ENCODE results near the gene THOC5.
"Not testable (repeated sequence)": the region's sequence is repeated elsewhere in the genome, so short reads cannot be mapped to it uniquely, and the experiment has no call there.

Gene THOC5

GRCh38 chr22:29553351-29554224, at the start of gene THOC5:
THOC5 (minus strand) TSS chr22:29553757; CDS start chr22:29549147, 4,610 bp downstream.
- peak; percentile 94 for DNase-seq

DNA sequence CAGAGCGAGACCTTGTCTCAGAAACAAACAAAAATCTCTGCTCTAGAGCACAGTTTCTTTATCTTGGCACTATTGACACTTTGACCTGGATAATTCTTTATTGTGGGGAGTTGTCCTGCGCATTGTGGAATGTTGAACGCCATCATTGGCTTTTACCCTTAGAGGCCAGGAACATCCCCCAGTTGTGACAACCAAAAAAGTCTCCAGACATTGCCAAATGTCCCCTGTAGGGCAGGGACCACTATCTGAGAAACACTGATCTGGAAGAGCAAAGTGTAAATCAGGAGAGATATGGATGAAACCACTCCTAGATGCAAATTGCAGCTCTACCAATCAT, 45.1 kb upstream of the THOC5 start:
- DNase-seq, result no peak

GRCh38 chr22:29597871-29598683, 44.5 kb upstream of the THOC5 start:
- not testable (repeated sequence) for DNase-seq

DNA sequence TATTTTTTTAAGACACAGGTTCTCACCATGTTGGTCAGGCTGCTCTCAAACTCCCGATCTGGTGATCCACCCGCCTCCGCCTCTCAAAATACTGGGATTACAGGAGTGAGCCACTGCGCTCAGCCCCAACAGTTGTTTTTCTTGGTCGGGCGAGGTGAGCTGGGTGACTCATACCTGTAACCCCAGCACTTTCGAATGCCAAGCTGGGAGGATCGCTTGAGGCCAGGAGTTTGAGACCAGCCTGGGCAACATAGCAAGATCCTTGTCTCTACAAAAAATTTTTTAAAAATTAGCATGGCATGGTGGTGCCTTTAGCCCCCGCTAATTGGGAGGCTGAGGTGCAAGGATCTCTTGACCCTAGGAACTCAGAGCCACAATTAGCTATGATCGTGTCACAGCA, 42.9 kb upstream of the THOC5 start:
- DNase-seq, result no peak

- not testable (repeated sequence) for DNase-seq
These were observed 40.9 kb upstream of the THOC5 start for GRCh38 chr22:29594447-29594846.

- DNase-seq, result no peak
These were observed 40.4 kb upstream of the THOC5 start for GRCh38 chr22:29593923-29594322.

DNA sequence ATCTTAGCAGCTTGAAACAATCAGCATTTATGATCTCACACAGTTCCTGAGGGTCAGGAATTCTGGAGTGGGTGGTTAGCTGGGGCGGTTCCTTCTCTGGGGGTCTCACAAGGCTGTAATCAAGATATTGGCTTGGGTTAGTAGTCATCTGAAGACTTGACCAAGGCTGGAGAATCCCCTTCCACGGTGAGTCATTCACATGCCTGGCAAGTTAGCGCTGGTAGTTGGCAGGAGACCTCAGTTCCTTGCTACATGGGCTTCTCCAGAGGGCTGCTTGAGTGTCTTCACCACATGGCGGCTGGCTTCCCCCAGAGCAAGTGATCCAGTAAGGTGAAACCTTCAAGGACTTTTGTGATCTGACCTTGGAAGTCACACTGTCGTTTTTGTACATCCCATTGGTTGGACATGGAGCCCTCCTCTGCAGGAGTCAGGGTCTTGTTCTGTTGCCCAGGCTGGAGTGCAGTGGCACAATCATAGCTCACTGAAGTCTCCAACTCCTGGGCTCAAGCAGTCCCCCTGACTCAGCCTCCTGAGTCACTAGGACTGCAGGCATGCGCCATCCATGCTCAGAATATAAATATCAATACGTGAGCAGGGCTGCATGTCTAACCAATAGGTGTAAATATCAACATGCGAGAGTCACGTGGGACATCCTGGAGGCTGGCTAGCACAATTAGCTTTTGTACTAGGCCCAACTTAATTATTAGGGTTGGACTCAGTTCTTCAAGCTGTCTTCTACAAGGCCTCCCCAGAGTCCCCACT, 34.6 kb upstream of the THOC5 start:
- no peak for DNase-seq

GRCh38 chr22:29586193-29586705, 32.7 kb upstream of the THOC5 start:
- DNase-seq, result not testable (repeated sequence)

- no peak for DNase-seq
These were observed 31.4 kb upstream of the THOC5 start for GRCh38 chr22:29584975-29585374.

DNA sequence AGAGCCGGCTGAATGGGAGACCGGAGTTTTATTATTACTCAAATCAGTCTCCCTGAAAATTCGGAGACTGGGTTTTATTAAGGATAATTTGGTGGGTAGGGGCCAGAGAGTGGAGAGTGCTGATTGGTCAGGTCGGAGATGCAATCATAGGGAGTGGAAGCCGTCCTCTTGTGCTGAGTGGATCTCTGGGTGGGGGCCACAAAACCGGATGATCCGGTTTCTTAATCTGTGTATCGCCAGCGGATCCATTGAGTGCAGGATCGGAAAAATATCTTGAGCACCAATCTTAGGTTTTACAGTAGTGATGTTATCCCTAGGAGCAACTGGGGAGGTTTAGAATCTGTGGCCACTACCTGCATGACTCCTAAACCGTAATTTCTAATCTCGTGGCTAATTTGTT, 28.2 kb upstream of the THOC5 start:
- no peak for DNase-seq

DNA sequence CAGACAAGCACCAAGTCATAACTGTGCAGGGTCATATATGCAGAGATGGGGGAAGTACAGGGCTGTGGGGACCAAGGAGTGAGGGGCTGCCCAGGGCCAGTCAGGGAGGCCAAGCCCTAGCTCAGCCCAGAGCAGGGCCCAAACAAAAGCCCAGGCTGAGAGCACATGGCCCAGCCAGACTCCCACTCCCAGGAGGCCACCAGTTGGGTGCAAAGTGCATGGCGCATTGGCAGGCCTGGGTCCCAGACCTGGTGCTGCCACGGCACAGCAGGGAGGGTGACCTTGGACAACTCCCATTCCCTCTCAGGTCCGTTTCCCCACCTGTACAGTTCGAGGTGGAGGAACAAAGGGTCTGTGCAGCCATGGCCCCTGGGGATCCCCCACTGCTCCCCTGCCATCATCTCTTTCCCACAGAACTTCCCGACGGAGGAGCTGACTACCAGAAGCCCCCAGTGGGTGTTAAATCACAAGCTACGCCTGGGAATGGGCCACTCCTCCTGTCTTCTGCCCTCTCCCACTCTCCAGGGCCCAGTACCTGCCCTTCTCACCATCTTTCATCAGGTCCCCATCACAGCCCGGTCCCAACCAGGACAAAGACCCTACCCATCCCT, 26.7 kb upstream of the THOC5 start:
- peak; percentile 70 for DNase-seq

DNA sequence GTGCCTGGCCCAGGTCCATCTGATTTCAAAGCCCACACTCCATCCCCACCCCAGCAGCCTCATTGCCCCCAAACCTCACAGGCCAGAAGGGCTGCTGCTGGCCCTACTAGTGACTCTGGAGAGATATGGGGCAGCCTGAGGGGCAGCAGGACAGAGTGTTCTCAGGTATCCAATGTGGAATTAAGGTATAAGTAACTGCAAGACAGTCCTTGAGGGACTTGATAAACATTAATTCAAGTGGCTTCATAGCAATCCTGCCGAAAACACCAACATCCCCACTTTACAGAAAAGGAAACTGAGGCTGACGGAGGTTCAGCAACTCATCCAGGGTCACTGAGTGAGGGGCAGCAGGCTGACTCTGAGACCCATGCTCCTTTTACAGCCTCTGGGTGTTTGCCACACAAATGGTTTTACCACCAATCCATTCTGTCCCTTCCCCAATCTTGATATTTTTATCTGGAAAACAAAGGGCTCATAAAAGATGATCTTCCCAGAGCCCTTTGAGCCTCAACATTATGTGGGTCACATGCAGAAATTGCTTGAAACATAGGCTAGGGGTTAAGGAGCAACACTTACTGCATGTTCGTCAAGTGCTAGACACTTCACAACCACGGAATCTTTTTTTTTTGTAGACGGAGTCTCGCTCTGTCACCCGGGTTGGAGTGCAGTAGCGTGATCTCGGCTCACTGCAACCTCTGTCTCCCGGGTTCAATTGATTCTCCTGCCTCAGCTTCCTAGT, 25.1 kb upstream of the THOC5 start:
- no peak for DNase-seq

DNA sequence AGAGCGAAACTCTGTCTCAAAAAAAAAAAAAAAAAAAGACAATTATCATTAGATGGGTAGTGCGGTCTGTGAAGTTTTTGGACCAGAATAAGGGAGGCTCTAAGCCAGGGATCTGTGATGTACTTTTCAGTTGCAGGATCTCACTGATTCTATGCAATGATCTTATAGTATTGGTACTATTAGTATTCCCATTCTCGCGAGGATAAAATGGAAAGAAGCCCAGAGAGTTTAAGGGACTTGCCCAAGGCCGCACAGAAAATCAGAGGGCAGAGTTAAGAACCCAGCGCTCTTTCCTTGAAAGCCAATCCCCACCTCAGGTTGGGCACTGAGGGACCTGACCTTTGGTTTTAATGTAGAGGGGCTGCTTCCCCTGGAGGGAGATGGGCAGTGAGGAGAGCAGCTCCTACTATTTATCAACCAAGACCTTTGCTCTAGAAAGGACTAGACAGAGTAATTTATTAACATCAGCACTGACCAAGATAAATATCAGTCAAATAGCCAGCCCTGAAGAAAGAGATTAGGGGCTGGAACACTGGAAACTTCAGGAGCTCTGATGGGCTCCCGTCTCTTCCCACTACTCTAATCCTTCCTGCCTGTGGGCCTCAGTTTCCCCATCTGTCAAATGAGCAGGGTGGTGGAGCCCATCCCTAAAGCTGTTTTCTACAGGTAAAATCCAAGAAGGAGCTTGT, 21.3 kb upstream of the THOC5 start:
- DNase-seq, result no peak

DNA sequence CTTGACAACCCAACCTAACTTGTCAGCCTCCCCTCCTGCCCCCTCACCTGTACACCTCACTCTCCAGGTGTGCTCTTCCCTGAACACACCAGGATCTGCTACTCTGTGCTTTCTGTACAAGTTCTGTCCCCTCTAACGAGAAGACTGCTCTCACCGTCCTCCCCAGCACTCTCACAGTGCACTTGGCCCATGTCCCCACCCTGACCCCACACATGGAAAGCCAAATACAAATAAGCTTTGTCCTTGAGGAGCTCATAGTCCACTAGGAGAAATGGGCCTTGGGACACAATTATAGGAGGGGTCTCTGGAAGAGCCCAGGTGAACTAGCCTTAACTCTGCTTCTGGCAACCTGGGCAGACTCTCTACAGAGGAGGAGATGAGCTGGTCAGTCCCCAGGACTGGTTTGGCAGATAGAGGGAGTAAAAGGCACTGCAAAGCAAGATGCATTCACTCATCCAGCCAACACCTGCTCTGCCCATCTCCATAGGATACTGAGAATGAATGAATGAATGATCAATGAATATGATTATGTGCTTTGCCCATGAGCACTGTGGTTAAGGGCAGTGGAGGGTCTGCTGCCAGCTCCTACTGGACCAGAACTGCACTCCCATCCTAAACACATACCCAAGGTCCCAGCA, 17.5 kb upstream of the THOC5 start:
- DNase-seq, result no peak

GRCh38 chr22:29570456-29570855, 16.9 kb upstream of the THOC5 start:
- no peak for DNase-seq

DNA sequence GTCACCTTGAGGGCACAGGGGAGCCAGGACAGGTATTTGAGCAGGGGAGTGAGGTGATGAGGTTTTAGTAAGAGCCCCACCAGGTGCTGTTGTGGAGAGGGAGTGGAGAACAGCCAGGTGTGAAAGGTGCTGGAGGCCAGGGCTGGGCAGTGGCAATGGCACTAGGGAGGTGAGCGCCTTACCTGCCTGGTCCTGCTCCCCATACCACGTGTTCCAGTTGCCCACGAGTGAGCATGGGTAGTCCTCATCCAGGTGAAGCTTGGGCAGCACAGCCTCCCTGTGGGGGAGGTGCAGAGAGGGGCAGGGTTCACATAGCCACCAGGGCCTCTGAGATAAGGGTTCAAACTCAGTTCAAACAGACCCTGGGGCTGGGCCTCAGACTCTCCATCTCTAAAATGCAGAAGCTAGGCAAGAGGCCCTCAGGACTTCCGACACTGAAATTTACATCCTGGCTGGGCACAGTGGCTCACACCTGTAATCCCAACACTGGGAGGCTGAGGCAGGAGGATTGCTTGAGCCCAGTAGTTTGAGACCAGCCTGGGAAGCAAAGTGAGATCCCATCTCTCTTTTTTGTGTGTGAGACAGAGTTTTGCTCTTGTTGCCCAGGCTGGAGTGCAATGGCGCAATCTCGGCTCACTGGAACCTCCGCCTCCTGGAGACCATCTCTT, 15.6 kb upstream of the THOC5 start:
- no peak for DNase-seq

DNA sequence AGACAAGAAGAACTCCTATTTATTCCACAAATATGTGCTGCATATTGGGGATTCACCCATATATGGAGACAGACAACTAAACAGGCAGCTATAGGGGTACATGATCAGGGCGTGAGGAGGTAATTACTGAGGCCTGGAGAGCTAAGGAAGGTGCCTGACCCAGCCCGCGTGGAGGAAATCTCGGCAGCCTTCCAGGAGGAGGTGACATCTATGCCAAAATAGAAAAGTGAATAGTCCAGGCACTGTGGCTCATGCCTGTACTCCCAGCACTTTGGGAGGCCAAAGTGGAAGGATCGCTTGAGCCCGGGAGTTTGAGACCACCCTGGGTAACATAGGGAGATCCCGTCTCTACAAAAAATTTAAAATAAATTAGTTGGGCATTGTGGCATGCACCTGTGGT, 13.8 kb upstream of the THOC5 start:
- DNase-seq, result no peak

DNA sequence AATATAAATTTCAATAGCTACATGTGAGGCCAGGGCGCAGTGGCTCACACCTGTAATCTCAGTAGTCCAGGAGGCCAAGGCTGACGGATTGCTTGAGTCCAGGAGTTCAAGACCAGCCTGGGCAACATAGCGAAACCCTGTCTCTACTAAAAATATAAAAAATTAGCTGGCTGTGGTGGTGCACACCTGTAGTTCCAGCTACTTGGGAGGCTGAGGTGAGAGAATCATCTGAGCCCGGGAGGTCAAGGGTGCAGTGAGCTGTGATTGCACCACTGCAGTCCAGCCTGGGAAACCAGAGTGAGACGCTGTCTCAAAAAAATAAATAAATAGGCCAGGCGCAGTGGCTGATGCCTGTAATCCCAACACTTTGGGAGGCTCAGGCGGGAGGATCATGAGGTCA, 13.0 kb upstream of the THOC5 start:
- not testable (repeated sequence) for DNase-seq

GRCh38 chr22:29563652-29564460, 10.3 kb upstream of the THOC5 start:
- DNase-seq, result no peak
